GM21825 (cell line): ENCODE measurements around the gene AOAH.

Experiments
- ATAC-seq: cut with Tn5 transposase; IDR thresholded peaks from one replicate; pipeline ENCODE4 v1.9.1; 2021; ENCODE audit warnings: mild to moderate bottlenecking, moderate library complexity; ENCODE audit not compliant: unreplicated experiment

Gene AOAH

DNA sequence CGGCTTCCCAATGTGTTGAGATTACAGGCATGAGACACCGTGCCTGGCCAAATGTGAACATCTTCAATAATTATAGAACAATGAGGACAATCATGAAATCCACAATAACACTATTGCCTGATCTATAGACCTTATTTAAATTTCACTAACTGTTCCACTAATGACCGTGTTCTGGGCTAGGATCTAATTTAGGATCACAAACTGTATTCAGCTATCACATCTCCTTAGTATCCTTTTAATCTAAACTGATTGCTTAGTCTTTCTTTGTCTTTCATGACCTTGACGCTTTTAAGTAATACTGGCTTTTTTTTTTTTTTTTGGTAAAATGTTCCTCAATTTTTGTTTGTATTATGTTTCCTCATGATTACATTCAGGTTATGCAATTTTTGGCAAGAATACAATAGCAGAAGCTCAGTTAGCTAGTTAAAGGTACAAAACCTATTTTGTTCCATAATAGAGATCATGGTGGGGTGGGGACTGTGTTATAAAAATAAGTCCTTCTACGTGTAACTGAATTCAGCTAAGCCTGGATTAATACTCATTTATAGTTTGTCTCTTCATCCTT lies 158.4 kb downstream of the AOAH start:
- ATAC-seq: no peak

DNA sequence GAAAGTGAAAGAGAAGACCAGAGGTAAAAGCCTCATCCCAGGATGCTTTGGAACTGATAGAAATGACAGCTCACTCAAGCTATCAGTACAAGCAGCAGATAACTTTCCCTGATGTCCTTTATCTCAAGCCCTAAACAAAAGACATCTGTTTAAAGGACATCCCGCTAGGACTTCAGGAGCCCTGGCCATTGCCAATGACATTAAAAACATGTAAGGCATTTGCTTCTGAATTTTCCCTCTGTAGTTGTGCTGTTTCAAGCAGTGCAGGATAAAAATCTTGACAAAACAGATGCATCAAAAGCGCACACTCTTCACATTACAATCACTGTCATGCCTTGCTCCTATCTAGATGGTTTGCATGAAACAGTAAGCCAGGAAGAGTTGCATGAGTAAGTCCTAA lies 159.8 kb downstream of the AOAH start:
- ATAC-seq: no peak

DNA sequence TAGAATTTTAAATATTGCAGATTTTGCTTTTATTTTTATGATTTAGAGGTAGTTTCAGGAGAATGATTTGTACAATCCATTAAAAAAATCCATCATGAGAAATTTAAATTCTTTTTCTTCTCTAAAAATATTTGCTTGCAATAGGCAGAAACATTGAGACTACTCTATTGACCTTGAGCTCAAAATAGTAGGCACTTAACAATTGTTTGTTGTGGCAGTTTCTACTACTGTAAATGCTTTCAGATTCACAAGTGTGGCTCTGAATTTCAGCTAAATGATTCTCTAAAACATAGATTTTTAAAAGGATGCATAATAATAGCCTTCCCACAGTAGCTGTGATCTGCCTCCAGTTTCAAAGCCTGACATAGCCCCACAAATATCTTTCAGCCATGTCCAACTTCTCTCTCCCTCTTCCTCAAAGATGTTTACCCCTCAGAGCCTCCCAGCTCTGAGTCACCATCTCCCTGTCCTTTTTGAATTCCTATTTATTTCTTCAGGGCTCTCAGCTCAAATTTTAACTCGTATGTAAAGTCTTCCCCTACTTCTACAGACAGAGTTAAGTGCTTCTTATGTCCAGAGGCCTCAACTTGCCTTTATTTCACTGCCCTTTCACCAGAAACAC lies 160.5 kb downstream of the AOAH start:
- ATAC-seq: no peak

DNA sequence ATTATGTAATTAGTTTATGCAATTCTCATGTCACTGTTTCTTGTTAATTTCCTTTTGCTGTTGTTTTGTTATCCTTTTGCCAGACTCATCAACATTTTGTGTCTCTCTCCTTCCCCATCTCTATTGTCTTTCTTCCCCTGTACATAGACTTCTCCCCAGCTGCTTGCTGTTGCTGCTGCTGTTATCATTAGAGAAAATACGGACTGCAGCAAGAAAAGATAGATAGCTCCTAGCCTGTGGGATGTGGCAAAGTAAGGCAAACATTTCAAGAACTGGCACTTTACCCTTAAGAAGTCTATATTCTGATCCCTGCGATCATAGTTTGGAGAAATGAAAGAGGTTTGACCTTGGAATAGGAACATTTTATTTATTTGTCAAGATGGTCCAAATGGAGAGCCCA lies 162.2 kb downstream of the AOAH start:
- no peak for ATAC-seq

DNA sequence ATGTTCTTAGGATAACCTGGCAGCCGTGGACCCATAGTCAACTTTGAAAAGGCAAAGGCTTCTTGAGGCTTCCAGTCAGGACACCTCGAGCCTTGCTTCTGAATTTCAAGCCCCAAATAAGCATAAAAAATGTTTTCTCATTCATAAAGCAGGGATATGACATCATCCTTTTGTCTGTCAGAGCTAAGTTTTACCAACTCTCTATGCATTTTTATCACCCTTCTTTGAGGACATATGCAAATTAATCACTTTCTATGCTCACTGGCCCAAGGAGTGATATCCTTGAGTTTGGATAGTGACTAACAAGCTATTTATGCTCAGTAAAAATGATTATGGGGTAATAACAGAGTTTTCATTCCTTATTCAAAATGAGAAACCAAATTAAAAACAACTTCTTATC lies 175.3 kb downstream of the AOAH start:
- ATAC-seq: no peak

DNA sequence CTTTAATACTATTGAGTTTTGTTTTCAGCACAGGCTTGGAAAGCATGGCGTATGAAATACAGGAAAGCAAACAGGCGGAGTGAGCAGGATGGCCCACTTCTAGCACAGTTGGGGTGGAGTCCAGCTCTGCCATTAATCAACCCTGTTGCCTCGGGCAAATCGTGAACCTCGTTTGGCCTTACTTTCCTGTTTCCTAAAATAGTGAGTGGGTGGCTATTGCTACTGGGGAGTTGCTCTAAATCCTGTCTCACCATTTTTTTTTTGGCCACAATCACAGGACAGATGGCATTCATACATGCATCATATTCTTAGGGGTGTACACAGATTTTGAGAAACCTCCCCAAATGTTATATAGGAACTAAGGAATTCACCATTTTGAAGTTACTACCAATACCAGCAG lies 176.9 kb downstream of the AOAH start:
- no peak for ATAC-seq

DNA sequence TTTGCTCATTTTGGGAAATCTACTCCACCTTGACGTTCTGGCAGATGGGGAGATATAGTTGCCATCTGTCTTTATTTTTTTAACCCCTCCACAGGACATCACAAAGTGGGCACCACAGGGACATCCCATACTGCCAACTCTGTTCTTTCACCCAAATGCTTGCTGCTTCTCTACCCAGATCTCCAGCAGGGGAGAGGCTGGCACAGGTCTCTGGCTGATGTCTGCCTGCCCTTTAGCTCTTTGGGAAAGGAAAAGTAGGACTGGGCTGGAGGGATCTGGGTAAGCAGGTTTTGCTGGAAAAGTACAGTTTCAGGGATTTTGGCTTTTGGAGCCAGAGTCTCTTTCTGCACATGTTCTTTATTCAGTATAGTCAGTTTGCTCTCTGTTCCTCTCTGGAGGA lies 178.0 kb downstream of the AOAH start:
- no peak for ATAC-seq

DNA sequence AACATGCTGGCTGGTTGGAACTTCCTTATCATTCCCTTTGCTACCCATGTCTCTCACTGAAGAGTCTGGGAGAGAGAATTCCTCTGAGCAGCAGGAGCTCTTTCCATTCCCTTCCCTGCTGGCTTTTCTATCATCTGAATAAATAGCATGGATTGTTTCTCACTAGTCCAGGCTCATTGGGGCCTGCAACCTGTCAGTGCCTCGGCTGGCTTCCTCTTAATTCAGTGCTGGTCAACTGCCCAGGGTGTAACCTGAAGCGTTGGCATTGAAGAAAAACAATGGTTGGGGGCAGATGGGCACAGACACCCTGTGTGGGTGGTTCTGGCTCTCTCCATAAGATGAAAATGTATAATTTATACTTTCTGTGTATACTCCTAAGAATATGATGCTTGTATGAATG lies 179.0 kb downstream of the AOAH start:
- no peak for ATAC-seq

DNA sequence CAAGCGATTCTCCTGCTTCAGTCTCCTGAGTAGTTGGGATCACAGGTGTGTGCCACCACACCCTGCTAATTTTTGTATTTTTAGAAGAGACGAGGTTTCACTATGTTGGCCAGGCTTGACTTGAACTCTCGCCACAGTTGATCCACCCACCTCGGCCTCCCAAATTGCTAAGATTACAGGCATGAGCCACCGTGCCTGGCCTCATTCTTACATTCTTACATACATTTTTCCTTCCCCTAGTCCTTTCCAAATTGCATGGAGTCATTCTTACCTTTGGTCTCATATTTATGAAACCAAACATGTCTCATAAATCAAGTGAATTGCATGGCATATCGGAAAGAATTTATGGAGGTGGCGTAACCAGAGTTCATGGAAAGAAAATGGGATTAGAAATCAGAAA lies 186.2 kb downstream of the AOAH start:
- no peak for ATAC-seq

DNA sequence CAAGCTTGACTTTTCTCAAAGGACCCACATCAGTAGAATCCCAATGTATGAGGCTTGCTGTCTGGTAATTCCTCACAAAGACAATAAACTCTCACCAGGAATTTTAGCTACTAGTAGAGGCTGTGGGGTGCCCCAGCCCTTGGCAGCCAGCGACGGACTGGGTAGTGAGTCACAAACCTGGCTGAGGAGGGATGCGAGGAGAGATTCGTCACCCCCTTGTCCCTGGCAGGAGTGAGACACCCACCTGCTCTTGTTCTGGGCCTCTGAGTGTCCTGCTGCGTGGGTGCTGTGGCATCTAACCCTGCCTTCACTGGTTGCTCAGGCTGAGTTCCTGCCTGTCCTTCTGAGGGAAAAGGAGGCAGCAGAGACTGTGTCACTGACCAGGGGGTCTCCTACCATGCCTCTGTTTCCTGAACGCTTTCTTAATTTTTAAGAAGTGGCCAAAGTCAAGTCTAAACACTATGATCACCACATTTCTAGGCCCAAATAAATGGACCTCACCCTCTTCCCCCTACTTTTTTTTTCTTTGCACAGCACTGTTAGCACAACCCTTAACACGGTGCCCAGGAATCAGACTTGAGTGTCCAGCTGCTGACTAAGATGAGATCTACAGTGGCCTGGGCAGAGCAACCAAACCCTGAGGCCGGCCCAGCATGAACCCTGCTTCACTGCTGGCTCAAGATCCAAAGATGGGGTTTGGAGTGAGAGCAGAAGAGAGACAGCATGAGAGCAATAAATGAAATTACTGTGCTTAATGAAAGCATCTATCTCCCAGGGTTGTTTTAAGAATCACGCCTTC lies 188.2 kb downstream of the AOAH start:
- ATAC-seq: no peak

DNA sequence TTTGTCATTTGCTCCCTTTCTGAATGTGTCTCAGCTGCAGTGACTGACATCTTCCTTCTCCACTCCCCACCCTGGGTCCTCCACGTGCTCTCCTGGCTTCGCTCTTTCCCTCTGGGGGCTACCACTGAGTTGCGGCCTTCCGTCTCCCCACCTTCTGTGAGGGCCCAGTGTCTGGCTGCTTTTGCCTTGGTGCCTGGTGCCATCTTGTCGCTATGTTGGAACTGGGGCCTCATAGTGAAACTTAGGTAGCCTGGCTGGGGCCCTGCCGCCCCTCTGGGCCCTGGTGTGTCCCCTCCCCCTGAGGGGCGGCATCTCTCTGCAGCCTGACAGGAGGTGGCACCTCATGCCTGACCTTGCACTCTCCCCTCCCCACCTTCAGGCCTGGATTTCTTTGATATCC lies 190.6 kb downstream of the AOAH start:
- ATAC-seq: no peak

DNA sequence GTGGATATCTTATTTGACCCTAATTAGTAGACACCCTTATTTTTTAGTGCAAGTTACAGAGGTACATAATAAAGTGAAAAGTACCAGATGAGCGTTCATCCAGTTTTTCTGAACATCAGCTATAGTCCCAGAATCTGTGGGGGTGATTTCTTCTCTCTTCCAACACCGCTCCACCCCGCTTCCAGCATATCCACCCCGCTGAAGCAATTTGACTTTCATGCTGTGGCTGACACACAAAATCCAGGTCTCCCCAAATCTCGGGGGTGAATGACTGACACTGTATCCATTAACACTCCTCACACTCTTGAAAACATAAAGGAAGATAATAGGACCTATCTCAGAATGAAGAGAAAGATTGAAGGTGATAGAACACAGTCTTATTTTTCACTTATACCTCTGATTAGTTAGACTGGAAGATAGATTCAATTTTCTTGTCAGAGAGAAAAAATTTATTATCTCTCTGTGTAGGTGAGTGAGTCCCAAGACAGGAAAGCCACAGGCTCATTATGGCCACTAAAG lies 191.3 kb downstream of the AOAH start:
- no peak for ATAC-seq

DNA sequence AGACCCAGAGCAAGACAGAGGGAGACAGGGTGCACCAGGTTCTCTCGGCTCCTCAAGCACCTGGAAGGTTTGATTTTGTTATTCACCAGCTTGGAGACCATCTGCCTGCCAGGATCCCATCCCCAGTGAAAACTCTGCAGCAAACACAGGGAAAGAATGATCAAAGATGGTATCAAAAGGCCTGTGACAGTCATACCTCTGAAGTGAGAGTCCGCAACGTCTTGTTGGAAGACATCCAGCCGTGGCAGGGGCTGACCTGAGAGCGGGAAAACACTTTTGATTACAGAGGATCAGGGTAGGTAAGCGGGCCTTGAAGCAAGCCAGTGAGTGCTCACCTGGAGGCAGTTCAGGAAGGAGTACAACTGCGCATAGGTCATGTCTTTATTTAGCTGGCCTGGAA lies 192.3 kb downstream of the AOAH start:
- ATAC-seq: no peak

DNA sequence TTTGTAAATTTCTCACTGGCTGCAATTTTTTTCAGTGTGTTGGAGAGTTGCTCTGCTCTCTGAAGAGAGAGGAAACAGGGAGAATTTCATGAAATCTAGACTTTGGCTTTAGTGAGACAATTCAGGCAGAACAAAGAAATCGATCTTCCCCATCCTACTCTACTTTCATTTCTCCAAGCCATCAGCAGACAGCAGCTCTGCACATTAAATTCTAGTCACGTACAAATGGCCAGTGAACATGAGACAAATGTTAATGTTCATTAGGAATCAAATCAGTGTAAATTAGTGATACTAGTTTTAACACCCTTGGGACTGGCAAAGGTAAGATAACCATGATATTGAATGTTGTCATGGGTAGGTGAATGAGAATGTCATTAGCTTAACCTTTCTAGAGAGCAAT lies 193.8 kb downstream of the AOAH start:
- no peak for ATAC-seq

DNA sequence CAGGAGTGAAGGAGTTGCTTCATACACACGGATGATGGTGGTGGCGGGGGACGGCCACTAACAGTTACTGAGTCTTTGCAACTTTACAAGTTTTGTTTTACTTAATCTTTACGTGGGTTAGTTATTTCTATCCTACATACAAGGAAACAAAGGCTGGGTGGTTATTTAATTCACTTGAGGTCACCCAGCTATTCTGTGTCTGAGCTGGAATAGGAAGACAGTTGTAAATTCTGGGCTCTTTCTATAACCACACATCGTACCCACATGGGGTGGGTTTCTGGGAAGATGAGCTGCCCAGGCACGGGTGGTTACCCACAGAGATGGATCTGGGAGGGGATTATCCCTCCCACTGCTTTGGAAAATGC lies 196.8 kb downstream of the AOAH start:
- ATAC-seq: no peak

DNA sequence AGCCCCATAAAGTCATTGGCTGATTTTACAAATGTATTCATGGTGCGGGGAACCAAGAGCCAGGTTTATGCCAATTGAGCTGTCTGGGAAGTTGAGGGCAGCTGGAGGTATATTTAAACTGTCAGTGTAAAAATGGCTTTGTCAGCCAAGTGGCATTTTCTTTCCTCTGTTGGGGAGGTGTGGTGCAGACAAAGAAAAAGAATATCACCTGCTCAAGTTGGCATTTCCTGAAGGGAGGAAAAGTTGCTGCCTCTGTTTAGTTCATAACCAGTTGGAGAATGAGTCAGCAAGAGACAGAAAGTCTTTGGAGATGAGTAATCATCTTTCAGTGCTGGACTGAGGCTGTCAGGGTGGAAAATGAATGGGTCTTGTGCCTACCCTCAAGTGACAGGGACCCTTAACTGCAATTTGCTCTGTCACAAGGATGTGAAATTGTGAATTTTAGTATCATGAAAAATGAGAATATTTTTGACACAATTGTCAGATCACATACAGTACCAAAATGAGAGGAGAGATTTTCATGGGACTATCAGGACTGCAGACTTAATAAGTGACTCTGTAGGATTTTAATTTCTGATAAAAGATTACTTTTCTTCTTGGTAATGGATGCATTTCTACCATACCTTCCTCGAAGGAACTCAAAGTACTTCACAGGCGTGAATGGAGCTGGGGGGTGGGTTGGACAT lies 197.3 kb downstream of the AOAH start:
- ATAC-seq: peak; percentile 77

DNA sequence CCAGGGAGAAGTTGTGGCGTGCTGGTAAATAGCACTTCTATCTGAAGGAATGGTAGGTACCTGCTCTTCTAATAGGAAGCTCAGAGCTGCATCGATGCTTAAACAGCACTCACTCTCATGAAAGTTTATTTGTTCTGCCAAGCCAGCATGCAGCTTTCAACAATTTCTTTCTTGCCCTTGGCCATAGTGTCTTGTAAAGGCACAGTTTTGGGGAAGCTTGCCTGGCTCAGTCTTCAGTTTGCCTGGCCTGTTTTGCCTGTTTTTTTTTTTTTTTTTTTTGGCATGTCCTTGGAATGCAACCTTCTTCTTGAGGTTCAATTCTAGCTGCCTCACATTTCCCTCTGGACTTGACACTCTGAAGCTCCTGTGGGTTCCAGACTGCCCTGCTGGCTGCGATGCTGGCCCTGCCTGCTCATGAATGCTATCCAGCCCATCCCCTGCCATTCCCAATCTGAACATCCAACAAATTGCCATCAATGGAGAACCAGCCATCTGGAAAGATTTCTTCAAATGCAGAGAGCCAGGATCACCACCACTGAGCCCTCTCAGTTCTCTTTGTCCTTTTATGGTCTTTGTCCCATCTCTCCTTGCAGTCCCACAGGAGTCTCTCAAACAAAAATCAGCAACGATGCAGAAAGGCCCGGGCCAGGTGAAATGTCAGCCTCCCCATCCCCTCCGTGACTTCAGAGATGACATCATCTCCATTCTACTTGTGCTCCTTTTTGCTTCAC lies 200.8 kb downstream of the AOAH start:
- ATAC-seq: no peak

DNA sequence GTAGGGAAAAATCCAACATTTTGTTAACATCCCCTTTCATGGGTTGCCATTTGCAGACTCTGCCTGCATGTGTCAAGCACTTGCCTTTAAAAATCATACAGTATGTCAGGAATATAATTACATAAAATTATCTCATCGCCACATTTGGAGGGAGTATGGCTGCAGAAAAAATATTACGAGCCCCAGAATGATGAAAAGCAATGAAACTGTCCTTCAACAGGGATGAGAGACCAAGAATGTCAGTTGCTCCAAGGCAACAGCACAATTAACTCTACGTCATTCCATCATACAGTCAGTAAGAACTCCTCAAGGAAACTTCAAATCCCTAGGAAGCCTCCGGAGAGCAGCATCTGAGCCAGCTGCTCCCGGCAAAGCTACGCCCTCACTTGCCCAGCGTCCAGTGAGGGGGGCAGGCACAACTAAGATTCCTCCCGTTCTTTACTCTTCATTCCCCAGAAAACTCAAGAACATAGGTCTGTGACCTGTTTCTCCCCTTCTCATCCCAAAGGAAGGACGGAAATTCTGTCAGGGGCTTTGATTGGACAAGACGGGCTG lies 201.8 kb downstream of the AOAH start:
- no peak for ATAC-seq

DNA sequence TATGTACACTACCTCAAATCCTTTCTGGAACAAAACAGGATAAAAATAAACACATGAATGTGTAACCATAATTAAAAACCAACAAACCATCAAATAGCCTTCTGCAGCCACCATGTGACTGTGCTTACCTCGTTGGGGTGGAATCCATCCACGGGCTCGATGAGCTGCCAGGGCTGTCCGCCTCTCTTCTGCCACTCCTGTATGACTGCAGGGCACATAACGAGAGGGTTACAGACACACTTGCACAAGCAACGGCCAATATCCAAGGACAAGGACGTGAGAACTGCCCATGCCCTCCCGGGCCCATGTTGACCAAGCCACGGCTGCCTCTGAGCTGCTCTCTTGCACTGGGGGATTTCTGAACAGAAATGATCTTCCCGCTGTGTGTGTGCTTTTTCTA lies 202.4 kb downstream of the AOAH start:
- ATAC-seq: no peak

DNA sequence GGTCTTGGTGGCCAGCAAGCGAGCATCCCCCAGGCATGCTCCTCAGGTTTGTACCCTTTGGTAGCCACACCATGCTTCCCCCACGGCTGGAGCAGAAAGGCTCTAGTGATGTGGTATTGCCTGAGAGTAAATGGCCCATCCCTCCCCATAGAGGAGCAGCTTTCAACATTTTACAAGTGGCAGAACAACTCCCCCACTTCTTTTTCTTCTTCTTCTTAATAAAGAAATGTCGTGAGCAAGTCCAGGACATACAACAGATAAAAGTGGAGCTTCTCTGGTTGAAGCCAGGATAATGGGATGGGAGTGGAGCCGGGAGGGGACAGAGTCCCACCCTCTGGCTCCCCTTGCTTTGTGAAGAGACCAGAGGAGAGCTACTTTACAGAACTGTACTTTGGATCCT lies 203.2 kb downstream of the AOAH start:
- ATAC-seq: no peak

DNA sequence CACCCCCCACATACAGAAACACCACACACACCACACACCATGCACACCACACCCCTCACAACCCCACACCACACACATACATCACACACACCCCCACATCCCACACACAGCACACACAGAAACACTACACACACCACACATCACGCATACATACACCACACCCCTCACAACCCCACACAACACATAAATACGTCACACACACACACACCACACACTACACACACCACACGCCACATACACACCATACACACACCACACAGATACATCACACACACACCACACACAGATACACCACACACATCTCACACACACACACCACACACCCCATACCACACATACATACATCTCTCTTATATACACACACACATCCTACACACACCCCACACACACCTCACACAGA lies 208.4 kb downstream of the AOAH start:
- ATAC-seq: no peak
